Muscle layer of duodenum (tissue), 2 donors: Measurements from ENCODE around the gene ARHGEF18.

ENCODE experiments used
- H3K27ac ChIP-seq: one replicate; pipeline ENCODE4 v1.7.0; 2013; ENCODE audit warnings: mild to moderate bottlenecking, low read length
- H3K27me3 ChIP-seq: one replicate; pipeline ENCODE4 v1.7.0; 2013; ENCODE audit warnings: low read depth, mild to moderate bottlenecking, control low read depth, low read length
- H3K36me3 ChIP-seq, 2 donors: one replicate each; pipeline ENCODE4 v1.7.0; 2013; ENCODE audit warnings: low read length in 2 of 2, control low read depth in 1 of 2, mild to moderate bottlenecking in 1 of 2; ENCODE audit not compliant: insufficient read depth in 2 of 2, control insufficient read depth in 1 of 2
- H3K4me1 ChIP-seq, 2 donors: one replicate each; pipeline ENCODE4 v1.7.0; 2013; ENCODE audit warnings: low read length in 2 of 2, mild to moderate bottlenecking in 2 of 2, control low read depth in 1 of 2, moderate library complexity in 1 of 2; ENCODE audit not compliant: insufficient read depth in 2 of 2, control insufficient read depth in 1 of 2
- H3K4me3 ChIP-seq, 2 donors: one replicate each; pipeline ENCODE4 v1.7.0; 2013; ENCODE audit warnings: low read length in 2 of 2, low read depth in 1 of 2, mild to moderate bottlenecking in 1 of 2
- H3K9me3 ChIP-seq, 2 donors: one replicate each; pipeline ENCODE4 v1.7.0; 2013; ENCODE audit warnings: low read length in 2 of 2, control low read depth in 1 of 2, mild to moderate bottlenecking in 1 of 2; ENCODE audit not compliant: control insufficient read depth in 1 of 2
- donor health status: healthy.

Gene ARHGEF18

GRCh38 chr19:7386769-7387168 lies 38.0 kb downstream of the ARHGEF18 start:
- Histone ChIP-seq H3K27me3 (no peaks in the 10 kb centered on the region), H3K4me1 (peaks cover 0 to 17% of the 10 kb centered on the region in 2 donors), H3K9me3 (no peaks in the 10 kb centered on the region), H3K36me3 (peaks cover 0 to 15% of the 10 kb centered on the region in 2 donors), H3K4me3 (no peak overlapping the region), H3K27ac (no peak overlapping the region)

GRCh38 chr19:7391218-7391670 lies 42.5 kb downstream of the ARHGEF18 start:
- no peak overlapping the region for H3K4me3 ChIP-seq
- no peaks in the 10 kb centered on the region for H3K9me3 ChIP-seq
- no peaks in the 10 kb centered on the region for H3K27me3 ChIP-seq
- peaks cover 0 to 14% of the 10 kb centered on the region in 2 donors for H3K36me3 ChIP-seq
- no peak overlapping the region for H3K27ac ChIP-seq
- H3K4me1 ChIP-seq: peaks cover 0 to 19% of the 10 kb centered on the region in 2 donors

GRCh38 chr19:7393459-7393858 lies 44.7 kb downstream of the ARHGEF18 start:
- H3K9me3 ChIP-seq: no peaks in the 10 kb centered on the region
- no peaks in the 10 kb centered on the region for H3K36me3 ChIP-seq
- H3K4me1 ChIP-seq: peaks cover 4 to 30% of the 10 kb centered on the region in 2 donors
- no peak overlapping the region for H3K27ac ChIP-seq
- H3K4me3 ChIP-seq: no peak overlapping the region
- H3K27me3 ChIP-seq: no peaks in the 10 kb centered on the region

DNA sequence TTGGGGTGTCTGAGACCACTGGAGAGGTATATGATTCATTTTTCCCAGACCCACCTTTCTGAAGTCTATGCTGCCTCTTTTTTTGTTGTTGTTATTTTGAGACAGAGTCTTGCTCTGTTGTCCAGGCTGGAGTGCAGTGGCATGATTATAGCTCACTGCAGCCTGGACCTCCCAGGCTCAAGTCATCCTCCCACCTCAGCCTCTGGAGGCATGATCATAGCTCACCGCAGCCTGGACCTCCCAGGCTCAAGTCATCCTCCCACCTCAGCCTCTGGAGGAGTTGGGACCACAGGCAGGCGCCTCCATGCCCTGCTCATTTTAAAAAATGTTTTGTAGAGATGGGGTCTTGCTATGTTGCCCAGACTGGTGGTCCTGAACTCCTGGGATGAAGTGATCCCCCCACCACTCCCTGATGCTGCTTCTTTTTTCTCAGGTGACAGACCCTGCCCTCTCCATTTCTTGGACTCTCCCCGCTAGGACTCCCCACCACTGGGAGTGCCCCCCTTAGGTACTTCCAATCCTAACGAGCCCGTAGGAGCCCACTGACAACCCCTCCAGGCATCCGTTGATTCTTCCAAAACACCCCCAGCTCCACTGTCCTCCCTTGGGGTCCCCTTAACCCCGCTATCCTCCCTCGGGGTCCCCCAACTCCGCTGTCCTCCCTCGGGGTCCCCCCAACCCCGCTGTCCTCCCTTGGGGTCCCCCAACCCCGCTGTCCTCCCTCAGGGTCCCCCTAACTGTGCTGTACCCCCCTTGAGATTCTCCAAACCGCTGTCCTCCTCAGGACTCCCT lies 45.4 kb downstream of the ARHGEF18 start:
- Histone ChIP-seq H3K4me1 (peaks cover 4 to 35% of the 10 kb centered on the region in 2 donors), H3K27ac (peak overlapping the region; percentile 31), H3K4me3 (peak overlapping the region; percentile 82 to 95), H3K36me3 (no peaks in the 10 kb centered on the region), H3K9me3 (no peaks in the 10 kb centered on the region), H3K27me3 (no peaks in the 10 kb centered on the region)

- Histone ChIP-seq H3K27ac (peak overlapping the region; percentile 31), H3K36me3 (no peaks in the 10 kb centered on the region), H3K4me1 (peaks cover 4 to 38% of the 10 kb centered on the region in 2 donors), H3K27me3 (no peaks in the 10 kb centered on the region), H3K9me3 (no peaks in the 10 kb centered on the region), H3K4me3 (peak overlapping the region; percentile 82 to 95)
Measured at GRCh38 chr19:7394731-7395359, 46.1 kb downstream of the ARHGEF18 start.

GRCh38 chr19:7395360-7396066 lies 46.8 kb downstream of the ARHGEF18 start:
- peaks cover 4 to 38% of the 10 kb centered on the region in 2 donors for H3K4me1 ChIP-seq
- peak overlapping the region; percentile 9 for H3K27ac ChIP-seq
- H3K4me3 ChIP-seq: peak overlapping the region; percentile 82 to 95
- no peaks in the 10 kb centered on the region for H3K36me3 ChIP-seq
- H3K27me3 ChIP-seq: no peaks in the 10 kb centered on the region
- H3K9me3 ChIP-seq: no peaks in the 10 kb centered on the region

DNA sequence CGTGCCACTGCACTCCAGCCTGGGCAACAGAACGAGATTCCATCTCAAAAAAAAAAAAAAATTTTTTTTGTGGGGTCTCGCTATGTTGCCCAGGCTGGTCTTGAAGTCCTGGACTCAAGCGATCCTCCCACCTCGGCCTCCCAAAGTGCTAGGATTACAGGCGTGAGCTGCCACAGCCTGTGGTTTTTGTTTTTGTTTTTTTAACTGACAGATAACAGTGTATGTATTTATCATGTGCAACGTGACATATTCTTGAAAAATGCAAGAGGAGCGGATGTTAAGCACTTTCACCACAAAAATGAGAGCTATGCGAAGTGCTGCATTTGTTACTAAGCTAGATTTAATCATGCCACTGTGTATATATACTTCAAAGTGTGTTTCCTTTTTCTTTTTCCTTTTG lies 49.0 kb downstream of the ARHGEF18 start:
- Histone ChIP-seq H3K36me3 (peaks cover 3 to 6% of the 10 kb centered on the region in 2 donors), H3K4me3 (no peak overlapping the region), H3K27me3 (no peaks in the 10 kb centered on the region), H3K4me1 (peaks cover 4 to 38% of the 10 kb centered on the region in 2 donors), H3K27ac (no peak overlapping the region), H3K9me3 (no peaks in the 10 kb centered on the region)
